Measurements from ENCODE around the gene KDM8. TPM values are rescaled to one million over a fixed set of nuclear protein-coding genes. Genes with fewer than 3 reads are reported as not detected.

KDM8 gene
- total and polyA plus RNA-seq, 9 of the 15 experiments (the other 6 are each of a cell fraction or from before 2014, with no cell fraction given): 0.61 to 9.1 (median 5.4) TPM

GRCh38 chr16:27237219-27238015, 34.1 kb downstream of the KDM8 start (continued):
- TF ChIP-seq MITF (IDR thresholded peaks at IDR 0.05) (no peak), VEZF1 (CRISPR knock-in tag; IDR thresholded peaks at IDR 0.05) (peak; percentile 15; the same call in 1 of the 2 replicates), NR2C1 (IDR thresholded peaks at IDR 0.05) (no peak), NR2C1 (tag; IDR thresholded peaks at IDR 0.05) (0 out of 2 replicates have a peak, but pooled peaks have one; percentile 22), POLR2G (IDR thresholded peaks at IDR 0.05; ENCODE audit: low read depth, low read length) (no peak), SMAD3 (CRISPR knock-in tag; conservative IDR thresholded peaks at IDR 0.05) (0 out of 2 replicates have a peak, but pooled peaks have one; percentile 11), GABPA (tag; conservative IDR thresholded peaks at IDR 0.05; ENCODE audit: low read depth) (peak; percentile 43; the same call in 1 of the 2 replicates), SMARCA5 (IDR thresholded peaks at IDR 0.05) (no peak), SLC30A9 (CRISPR knock-in tag; IDR thresholded peaks at IDR 0.05) (no peak), ZNF639 (CRISPR knock-in tag; conservative IDR thresholded peaks at IDR 0.05 in 1 of 2, IDR thresholded peaks at IDR 0.05 in 1 of 2) (peak in 1 of 2 experiments; percentile 62; a peak in 1 of 4 replicates), ZNF146 (CRISPR knock-in tag; IDR thresholded peaks at IDR 0.05; ENCODE audit: unreplicated experiment) (no peak), MEF2D (tag; conservative IDR thresholded peaks at IDR 0.05; ENCODE audit: low read depth) (no peak; the same call in 1 of the 2 replicates), IRF2 (CRISPR knock-in tag; IDR thresholded peaks at IDR 0.05) (no peak), MLLT1 (IDR thresholded peaks at IDR 0.05) (peak in 1 of 2 experiments; percentile 82; a peak in 2 of 4 replicates), NR2C2 (CRISPR knock-in tag; IDR thresholded peaks at IDR 0.05) (no peak), NR2C2 (tag; IDR thresholded peaks at IDR 0.05) (peak; percentile 26; the same call in 1 of the 2 replicates), ZNF134 (CRISPR knock-in tag; conservative IDR thresholded peaks at IDR 0.05) (0 out of 2 replicates have a peak, but pooled peaks have one; percentile 25), ZNF175 (CRISPR knock-in tag; IDR thresholded peaks at IDR 0.05; ENCODE audit: low read depth) (peak; percentile 74), CEBPB (tag; IDR thresholded peaks at IDR 0.05) (no peak), ZNF766 (CRISPR knock-in tag; conservative IDR thresholded peaks at IDR 0.05) (peak; percentile 54; the same call in 1 of the 2 replicates), U2AF1 (optimal IDR thresholded peaks at IDR 0.05; ENCODE audit: low read depth, low read length) (no peak), ILF3 (IDR thresholded peaks at IDR 0.05; ENCODE audit: borderline replicate concordance) (no peak)

Data from K562 (cell line).